PC-3 (cell line): ENCODE results near the gene CEP152.

Experiments
- CTCF ChIP-seq: fragments of 300-600 bp; sonication (generic); conservative IDR thresholded peaks from 2 replicates; pipeline ENCODE4 v1.5.1; 2017; ENCODE audit warnings: antibody characterized with exemption, low read depth, mild to moderate bottlenecking, low read length
- EZH2 ChIP-seq: fragments of 300-600 bp; sonication (generic); IDR thresholded peaks from one replicate; pipeline ENCODE4 v1.6.1; 2017; ENCODE audit warnings: antibody characterized with exemption, mild to moderate bottlenecking, low read length; ENCODE audit not compliant: unreplicated experiment
- EZH2phosphoT487 ChIP-seq: fragments of 300-600 bp; sonication (generic); IDR thresholded peaks from 2 replicates; pipeline ENCODE4 v1.6.1; 2018; ENCODE audit warnings: mild to moderate bottlenecking, antibody characterized with exemption, low read length, borderline replicate concordance

GRCh38 chr15:48702569-48703236, 108.2 kb downstream of the CEP152 start:
- TF ChIP-seq CTCF: no peak
- no peak for TF ChIP-seq EZH2
- TF ChIP-seq EZH2phosphoT487: no peak
